ENCODE data around the gene SYNGR2. TPM values are rescaled to one million over a fixed set of nuclear protein-coding genes. Genes with fewer than 3 reads are reported as not detected.

SYNGR2 gene
- total RNA-seq, 1 donor from 2014 or later = 19.3 TPM

DNA sequence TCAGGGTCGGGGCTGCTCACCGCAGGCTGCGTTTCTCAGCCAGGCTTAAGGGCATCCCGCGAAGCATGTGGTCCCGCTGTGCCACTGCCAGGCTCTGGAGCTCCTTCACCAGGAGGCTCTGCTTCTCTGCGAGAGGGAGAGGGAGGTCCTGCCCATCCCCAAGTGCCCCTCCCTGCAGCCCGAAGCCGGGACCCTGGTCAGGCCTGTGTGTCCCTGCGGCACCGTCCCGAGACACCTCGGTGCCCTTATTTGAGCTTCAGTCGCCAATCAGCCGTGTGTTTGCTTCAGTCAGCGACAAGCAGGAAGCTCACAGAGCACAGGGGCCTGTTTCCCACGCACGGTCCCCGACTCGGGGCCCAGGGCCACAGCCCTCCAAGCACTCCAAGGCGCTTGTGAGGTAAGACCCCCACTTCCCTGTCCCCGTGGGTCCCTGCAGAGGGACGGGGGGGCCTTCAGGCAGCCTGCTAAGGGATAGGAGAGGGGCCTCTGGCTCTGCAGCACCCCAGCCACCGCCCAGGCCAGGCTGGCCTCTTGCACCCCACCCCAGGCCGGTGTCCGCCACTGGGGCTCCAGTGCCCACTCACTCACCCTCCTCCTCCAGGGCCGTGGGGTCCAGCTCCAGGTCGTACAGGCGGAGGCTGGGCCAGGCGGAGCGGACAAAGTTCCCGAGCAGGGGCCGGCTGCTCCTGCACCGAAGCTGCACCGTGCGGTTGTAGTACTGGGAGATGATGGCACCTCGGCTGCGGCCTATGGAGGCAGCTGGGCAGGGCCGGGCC lies 43.1 kb upstream of the SYNGR2 start:
- H3K27ac Mint-ChIP-seq (ENCODE audit: unreplicated experiment) = no peak overlapping the region
- peaks cover 25% of the 10 kb centered on the region for H3K4me1 Mint-ChIP-seq
- no peak overlapping the region for H3K4me3 Mint-ChIP-seq
- no peaks in the 10 kb centered on the region for H3K9me3 Mint-ChIP-seq
- no peak for DNase-seq (ENCODE audit: low read depth, low spot score)
- TF ChIP-seq, protein P1, sequence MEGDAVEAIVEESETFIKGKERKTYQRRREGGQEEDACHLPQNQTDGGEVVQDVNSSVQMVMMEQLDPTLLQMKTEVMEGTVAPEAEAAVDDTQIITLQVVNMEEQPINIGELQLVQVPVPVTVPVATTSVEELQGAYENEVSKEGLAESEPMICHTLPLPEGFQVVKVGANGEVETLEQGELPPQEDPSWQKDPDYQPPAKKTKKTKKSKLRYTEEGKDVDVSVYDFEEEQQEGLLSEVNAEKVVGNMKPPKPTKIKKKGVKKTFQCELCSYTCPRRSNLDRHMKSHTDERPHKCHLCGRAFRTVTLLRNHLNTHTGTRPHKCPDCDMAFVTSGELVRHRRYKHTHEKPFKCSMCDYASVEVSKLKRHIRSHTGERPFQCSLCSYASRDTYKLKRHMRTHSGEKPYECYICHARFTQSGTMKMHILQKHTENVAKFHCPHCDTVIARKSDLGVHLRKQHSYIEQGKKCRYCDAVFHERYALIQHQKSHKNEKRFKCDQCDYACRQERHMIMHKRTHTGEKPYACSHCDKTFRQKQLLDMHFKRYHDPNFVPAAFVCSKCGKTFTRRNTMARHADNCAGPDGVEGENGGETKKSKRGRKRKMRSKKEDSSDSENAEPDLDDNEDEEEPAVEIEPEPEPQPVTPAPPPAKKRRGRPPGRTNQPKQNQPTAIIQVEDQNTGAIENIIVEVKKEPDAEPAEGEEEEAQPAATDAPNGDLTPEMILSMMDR (conservative IDR thresholded peaks at IDR 0.05) = no peak
- no peaks in the 10 kb centered on the region for H3K36me3 Mint-ChIP-seq (ENCODE audit: low read depth)
- H3K27me3 Mint-ChIP-seq (ENCODE audit: low read depth) = peaks cover 11% of the 10 kb centered on the region

DNA sequence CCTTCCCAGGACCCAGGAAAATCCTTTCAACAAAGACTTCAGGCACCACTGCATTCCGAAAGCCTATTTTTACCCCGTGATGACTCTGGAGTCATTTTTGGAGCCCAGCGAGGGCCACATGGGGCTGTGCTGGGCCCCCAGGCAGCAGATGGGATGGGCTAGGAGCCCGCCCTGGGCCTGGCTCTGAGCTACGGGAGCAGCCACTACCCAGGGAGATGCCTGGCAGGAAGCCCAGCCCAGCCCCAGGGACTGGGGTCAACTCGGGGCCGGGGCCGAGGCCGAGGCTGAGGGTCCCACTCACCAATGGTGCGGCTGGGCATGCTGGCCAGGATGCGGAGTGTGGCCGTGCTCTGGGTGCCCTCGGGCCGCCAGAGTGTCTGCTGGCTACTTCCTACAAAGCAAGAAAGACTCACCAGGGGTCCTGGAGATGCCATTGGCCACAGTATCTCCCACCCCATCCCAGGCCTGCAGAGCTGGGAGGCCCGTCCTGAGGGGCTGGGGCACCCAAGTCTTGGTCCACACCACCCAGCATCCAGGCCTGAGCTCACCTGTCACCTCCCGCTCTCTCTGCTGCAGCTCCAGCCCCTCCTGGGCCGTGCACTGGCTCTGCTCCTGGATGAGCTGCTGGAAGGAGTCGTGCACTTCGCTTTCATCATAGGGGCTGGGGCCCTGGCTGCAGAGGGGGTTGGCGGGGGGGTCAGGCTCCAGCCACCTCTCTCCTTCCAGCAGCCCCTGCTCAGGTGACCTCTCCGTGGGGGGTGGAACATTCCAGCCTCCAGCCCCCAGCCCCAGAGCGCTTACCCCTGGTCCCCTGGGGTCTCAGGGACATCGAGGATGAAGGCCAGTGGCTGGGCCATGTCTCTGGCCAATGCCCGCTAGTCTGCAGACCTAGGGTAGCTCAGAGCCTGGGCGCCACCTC lies 42.1 kb upstream of the SYNGR2 start:
- H3K9me3 Mint-ChIP-seq = no peaks in the 10 kb centered on the region
- H3K36me3 Mint-ChIP-seq (ENCODE audit: low read depth) = no peaks in the 10 kb centered on the region
- peaks cover 20% of the 10 kb centered on the region for H3K27me3 Mint-ChIP-seq (ENCODE audit: low read depth)
- H3K4me1 Mint-ChIP-seq = peaks cover 30% of the 10 kb centered on the region
- H3K4me3 Mint-ChIP-seq = no peak overlapping the region
- no peak overlapping the region for H3K27ac Mint-ChIP-seq (ENCODE audit: unreplicated experiment)
- no peak for DNase-seq (ENCODE audit: low read depth, low spot score)
- TF ChIP-seq, protein P1 (conservative IDR thresholded peaks at IDR 0.05) = no peak

DNA sequence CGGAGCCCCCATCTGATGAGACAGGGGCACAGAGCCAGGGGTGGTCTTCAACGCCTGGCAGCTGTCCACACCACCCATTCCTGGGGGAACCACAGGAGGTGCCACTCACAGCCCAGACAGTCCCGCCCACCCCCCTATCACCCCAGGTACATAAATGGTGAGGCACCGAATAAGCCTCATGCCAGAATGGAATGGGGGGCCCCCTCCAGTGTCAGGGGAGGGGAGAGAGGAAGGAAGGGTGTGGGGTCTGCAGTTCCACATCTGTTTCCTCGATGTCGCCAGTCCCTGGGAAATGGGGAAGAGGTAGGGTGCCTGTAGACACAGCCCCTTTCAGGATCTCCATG lies 41.5 kb upstream of the SYNGR2 start:
- peaks cover 20% of the 10 kb centered on the region for H3K27me3 Mint-ChIP-seq (ENCODE audit: low read depth)
- no peaks in the 10 kb centered on the region for H3K9me3 Mint-ChIP-seq
- peak overlapping the region; percentile 94 for H3K27ac Mint-ChIP-seq (ENCODE audit: unreplicated experiment)
- H3K4me3 Mint-ChIP-seq = peak overlapping the region; percentile 87
- no peak for DNase-seq (ENCODE audit: low read depth, low spot score)
- no peaks in the 10 kb centered on the region for H3K36me3 Mint-ChIP-seq (ENCODE audit: low read depth)
- peaks cover 30% of the 10 kb centered on the region for H3K4me1 Mint-ChIP-seq
- TF ChIP-seq, protein P1 (conservative IDR thresholded peaks at IDR 0.05) = no peak

DNA sequence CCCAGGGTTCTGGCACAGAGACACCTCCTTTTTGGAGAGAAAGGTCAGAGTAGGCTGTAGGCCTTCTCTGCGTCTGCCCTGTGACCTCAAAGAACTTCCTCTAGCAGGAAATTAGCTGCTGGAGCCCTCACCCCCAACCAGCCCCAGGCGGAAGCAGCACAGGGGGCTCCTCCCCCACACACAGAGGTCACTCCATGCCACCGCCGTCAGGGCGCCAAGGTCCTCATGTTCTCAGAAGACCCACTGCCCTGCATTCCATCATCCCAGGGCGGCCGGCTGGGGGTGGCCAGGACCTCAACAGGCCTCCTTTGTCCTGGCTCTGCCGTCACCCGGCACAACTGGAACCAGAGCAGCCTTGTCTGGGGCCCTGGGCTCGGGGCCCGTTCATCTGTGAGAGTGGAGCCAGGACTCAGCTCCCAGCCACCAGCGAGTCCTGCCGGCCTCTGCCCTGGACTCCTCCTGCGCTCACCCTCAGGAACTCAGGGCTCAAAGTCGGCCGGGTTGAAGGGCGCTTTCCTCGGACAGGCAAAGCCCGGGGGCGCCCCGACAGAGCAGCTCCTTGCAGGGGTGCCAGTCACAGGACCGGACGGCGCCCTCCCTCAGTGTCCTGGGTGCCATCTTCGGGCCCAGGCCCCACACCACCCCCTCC lies 41.0 kb upstream of the SYNGR2 start:
- Mint-ChIP-seq H3K36me3 (ENCODE audit: low read depth) (no peaks in the 10 kb centered on the region), H3K4me3 (peak overlapping the region; percentile 87), H3K4me1 (peaks cover 30% of the 10 kb centered on the region), H3K27me3 (ENCODE audit: low read depth) (peaks cover 20% of the 10 kb centered on the region), H3K9me3 (no peaks in the 10 kb centered on the region), H3K27ac (ENCODE audit: unreplicated experiment) (peak overlapping the region; percentile 94)
- peak; percentile 68 for DNase-seq (ENCODE audit: low read depth, low spot score)
- TF ChIP-seq, protein P1 (conservative IDR thresholded peaks at IDR 0.05) = no peak

DNA sequence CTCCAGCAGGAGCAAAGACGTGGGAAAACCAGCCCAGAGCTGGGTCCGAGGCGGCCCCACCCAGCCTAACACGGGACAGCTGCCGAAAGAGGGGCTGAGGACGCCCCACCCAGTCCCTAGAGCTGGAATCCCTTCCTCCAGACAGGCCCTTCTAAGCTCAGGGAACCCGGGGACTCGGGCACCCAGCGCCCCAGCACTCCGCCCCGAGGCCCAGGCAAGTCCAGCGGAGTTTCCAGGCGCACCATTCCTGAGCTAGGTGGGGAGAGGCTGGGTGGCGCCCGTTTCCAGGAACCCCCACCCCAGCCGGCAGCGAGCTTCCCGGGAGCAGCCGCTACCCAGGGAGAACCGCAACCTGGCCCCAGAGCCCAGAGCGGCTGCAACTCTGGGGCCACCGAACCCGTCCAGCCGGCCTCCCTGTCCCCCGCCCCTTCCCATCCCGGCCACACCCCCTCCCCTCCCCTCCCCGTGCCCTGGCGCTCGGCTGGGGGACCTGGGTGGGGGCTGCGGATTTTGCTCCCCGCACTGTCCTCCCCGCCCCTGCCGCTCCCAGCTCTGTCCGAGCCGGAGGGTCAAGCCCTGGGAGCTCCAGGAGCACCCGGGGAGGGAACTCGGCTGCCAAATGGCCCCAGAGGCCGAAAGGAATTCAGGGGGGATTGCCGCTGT lies 40.4 kb upstream of the SYNGR2 start:
- DNase-seq (ENCODE audit: low read depth, low spot score) = no peak

More for the DNA sequence above, 40.4 kb upstream of the SYNGR2 start:
- no peaks in the 10 kb centered on the region for H3K36me3 Mint-ChIP-seq (ENCODE audit: low read depth)
- H3K4me1 Mint-ChIP-seq = peaks cover 30% of the 10 kb centered on the region
- TF ChIP-seq, protein P1 (conservative IDR thresholded peaks at IDR 0.05) = no peak
- peak overlapping the region; percentile 87 for H3K4me3 Mint-ChIP-seq
- H3K27me3 Mint-ChIP-seq (ENCODE audit: low read depth) = peaks cover 26% of the 10 kb centered on the region
- no peaks in the 10 kb centered on the region for H3K9me3 Mint-ChIP-seq
- H3K27ac Mint-ChIP-seq (ENCODE audit: unreplicated experiment) = peak overlapping the region; percentile 94

Measured in neural crest cell (in vitro differentiated cells).